Endothelial cell of umbilical vein (primary cell): ENCODE data around the gene RC3H1. TPM values are rescaled to one million over a fixed set of nuclear protein-coding genes. Genes with fewer than 3 reads are reported as not detected.

Source experiments
- BruUV-seq: library from RNA; stranded (reverse); fragments of 400-500 nt; replicated peaks from 2 replicates; lab custom pipeline; 2021; lab: Mats Ljungman, UMichigan
- CTCF ChIA-PET: fragments of 300-600, 350-600 bp; sonication (Branson Sonifier 250); formaldehyde crosslinking; loops from one replicate; lab custom pipeline; 2021; ENCODE audit warnings: antibody characterized with exemption, inconsistent platforms; lab: Charles Lee
- POLR2A ChIA-PET: fragments of 300-600, 350-600 bp; sonication (Branson Sonifier 250); formaldehyde crosslinking; loops from one replicate; lab custom pipeline; 2021; ENCODE audit warnings: antibody characterized with exemption, inconsistent platforms; lab: Charles Lee
- DNase-seq: peaks from one replicate; pipeline ENCODE4 v3.0.0-alpha.2; 2011; ENCODE audit warnings: low read depth, low spot score
- FAIRE-seq: peaks from 2 replicates; lab custom pipeline; 2011; peaks lifted over from hg19 to GRCh38; lab: Jason Lieb, UNC
- H2AFZ ChIP-seq: 2 replicates; pipeline ENCODE4 v1.6.0; 2012; ENCODE audit warnings: low read depth, low read length, control low read depth, inconsistent platforms
- H3K27ac ChIP-seq: 2 replicates; pipeline ENCODE4 v1.5.1; 2011; ENCODE audit warnings: low read depth, mild to moderate bottlenecking, control low read depth, low read length, moderate library complexity; ENCODE audit not compliant: insufficient read depth
- H3K27me3 ChIP-seq, 2 experiments: 2 replicates each; pipeline versions ENCODE4 v1.6.0 to v1.6.1; 2011; ENCODE audit warnings: low read length in 2 of 2, mixed read lengths in 1 of 2; ENCODE audit not compliant: control insufficient read depth in 2 of 2, insufficient read depth in 2 of 2
- H3K36me3 ChIP-seq, 2 experiments: 2 replicates in 1 of 2; 3 replicates in 1 of 2; pipeline ENCODE4 v1.5.1; 2011; ENCODE audit warnings: low read length in 2 of 2, mild to moderate bottlenecking in 1 of 2, moderate library complexity in 1 of 2; ENCODE audit not compliant: control insufficient read depth in 2 of 2, insufficient read depth in 2 of 2; ENCODE audit errors: extremely low read depth in 1 of 2
- H3K4me1 ChIP-seq: 3 replicates; pipeline ENCODE4 v1.5.1; 2011; ENCODE audit warnings: mild to moderate bottlenecking, low read length; ENCODE audit not compliant: control insufficient read depth, insufficient read depth; ENCODE audit errors: extremely low read depth
- H3K4me2 ChIP-seq: 2 replicates; pipeline ENCODE4 v1.6.1; 2011; ENCODE audit warnings: low read length, control low read depth, mixed read lengths; ENCODE audit not compliant: insufficient read depth
- H3K4me3 ChIP-seq, 3 experiments: fragments of 200-600 bp in 1 of 3; sonication (generic), shearing (Covaris generic) in 1 of 3; replicated peaks in 1 of 3; 2 replicates each; pipeline ENCODE4 v1.5.1; 2011 to 2016; ENCODE audit warnings: control low read depth in 3 of 3, low read length in 3 of 3, mild to moderate bottlenecking in 2 of 3, inconsistent platforms in 1 of 3, low read depth in 1 of 3, moderate library complexity in 1 of 3; ENCODE audit not compliant: insufficient read depth in 1 of 3
- H3K79me2 ChIP-seq: 2 replicates; pipeline ENCODE4 v1.6.0; 2012; ENCODE audit warnings: low read length, inconsistent platforms; ENCODE audit not compliant: control insufficient read depth, insufficient read depth
- H3K9ac ChIP-seq: replicated peaks from 2 replicates; pipeline ENCODE3; 2011; ENCODE audit warnings: low read length, control low read depth; ENCODE audit not compliant: insufficient read depth; ENCODE audit errors: extremely low read depth
- H3K9me1 ChIP-seq: replicated peaks from 3 replicates; pipeline ENCODE4 v1.6.0; 2011; ENCODE audit warnings: mild to moderate bottlenecking, low read length; ENCODE audit not compliant: control insufficient read depth, insufficient read depth; ENCODE audit errors: extremely low read depth
- H3K9me3 ChIP-seq: replicated peaks from 2 replicates; pipeline ENCODE4 v1.5.1; 2012; ENCODE audit warnings: low read length, inconsistent platforms; ENCODE audit not compliant: control insufficient read depth, insufficient read depth
- H4K20me1 ChIP-seq: replicated peaks from 2 replicates; pipeline ENCODE3; 2011; ENCODE audit warnings: mild to moderate bottlenecking, low read length; ENCODE audit not compliant: control insufficient read depth, insufficient read depth; ENCODE audit errors: extremely low read depth
- EZH2 ChIP-seq: IDR thresholded peaks from 2 replicates; pipeline ENCODE4 v1.6.1; 2012; ENCODE audit warnings: borderline replicate concordance, low read depth, mild to moderate bottlenecking, moderate library complexity, low read length, inconsistent platforms; ENCODE audit not compliant: severe bottlenecking
- FOS ChIP-seq: IDR thresholded peaks from 2 replicates; pipeline ENCODE4 v1.6.1; 2011; ENCODE audit warnings: mild to moderate bottlenecking, low read length, moderate library complexity, borderline replicate concordance; ENCODE audit not compliant: insufficient read depth
- GATA2 ChIP-seq: IDR thresholded peaks from 2 replicates; pipeline ENCODE4 v1.7.0; 2011; ENCODE audit warnings: low read depth, mild to moderate bottlenecking, moderate library complexity, mixed read lengths, low read length; ENCODE audit not compliant: insufficient read length, insufficient read depth
- JUN ChIP-seq: IDR thresholded peaks from 2 replicates; pipeline ENCODE4 v1.6.1; 2011; ENCODE audit warnings: borderline replicate concordance, low read depth; ENCODE audit not compliant: insufficient read length, insufficient read depth
- MYC ChIP-seq: IDR thresholded peaks from one replicate; pipeline ENCODE4 v1.6.1; 2011; ENCODE audit warnings: mild to moderate bottlenecking, low read depth, low read length
- POLR2A ChIP-seq: IDR thresholded peaks from 2 replicates; pipeline ENCODE4 v1.6.1; 2012; ENCODE audit warnings: low read depth, mild to moderate bottlenecking, control low read depth, low read length
- POLR2AphosphoS5 ChIP-seq: IDR thresholded peaks from 2 replicates; pipeline ENCODE4 v1.6.1; 2012; ENCODE audit warnings: low read depth, mild to moderate bottlenecking, control low read depth, low read length, moderate library complexity; ENCODE audit not compliant: insufficient read depth
- dilution Hi-C: fragments of 300-500 bp; cut with MboI; formaldehyde crosslinking; loops from one replicate; pipeline ENCODE4 v1.15.0; 2019; ENCODE audit warnings: low sequenced_read_pairs; ENCODE audit not compliant: extremely low pct_ligation_motif_present
- intact Hi-C: fragments of 100-400 bp; cut with micrococcal nuclease; formaldehyde crosslinking; loops from one replicate; pipeline ENCODE4 v1.10.0; 2022
- polyA plus RNA-seq, 4 experiments: library from polyadenylated mRNA; depleted of rRNA in 3 of 4; stranded (reverse) in 3 of 4; unstranded in 1 of 4; fragments of >200 nt; gene quantifications; 2 replicates each; pipeline versions ENCODE4 v1.2.1 to v1.2.3, GENCODE V29; 2011 to 2012; ENCODE audit warnings: missing spikeins in 1 of 4
- total RNA-seq: library from RNA; stranded (reverse); gene quantifications from 2 replicates; pipeline ENCODE4 v1.2.3, GENCODE V29; 2021
- TF ChIP-seq, protein P1 (sequence below), 2 donors: IDR thresholded peaks; 1 replicate in 1 of 2; 2 replicates in 1 of 2; pipeline ENCODE4 v1.5.1; 2011; ENCODE audit warnings: low read length in 2 of 2, mild to moderate bottlenecking in 2 of 2, moderate library complexity in 2 of 2, control low read depth in 1 of 2, inconsistent platforms in 1 of 2, low read depth in 1 of 2; ENCODE audit not compliant: insufficient read depth in 1 of 2; ENCODE audit errors: extremely low read depth in 1 of 2
- TF ChIP-seq, protein P2 (sequence below): IDR thresholded peaks from 2 replicates; pipeline ENCODE4 v1.6.1; 2011; ENCODE audit not compliant: insufficient read depth, insufficient read length

Gene RC3H1
- total and polyA plus RNA-seq, 2 donors (not counting 3 experiments of a cell fraction or from before 2014, with no cell fraction given): 7.0 to 41.4 TPM

DNA sequence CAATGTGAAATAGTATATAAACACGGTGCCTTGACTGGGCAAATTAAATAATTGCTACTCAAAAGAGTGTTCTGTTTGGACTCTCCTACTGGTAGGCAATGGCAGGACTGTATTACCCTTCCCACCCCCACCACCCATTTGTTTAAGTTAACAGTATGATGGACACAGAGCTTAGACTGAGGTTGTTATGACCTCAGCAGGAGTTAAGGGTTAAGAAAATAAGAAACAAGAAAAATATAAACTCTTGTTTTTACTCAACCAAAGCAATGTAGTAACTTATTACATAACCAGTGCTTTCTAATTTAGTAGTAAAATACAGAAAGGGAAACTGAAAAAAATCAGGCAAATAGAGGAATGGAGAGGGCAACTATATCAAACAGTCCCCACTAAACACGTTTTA, 85.1 kb downstream of the RC3H1 start:
- H3K4me2 ChIP-seq: no peak overlapping the region
- no peak overlapping the region for H3K4me3 ChIP-seq
- H3K36me3 ChIP-seq: peaks cover 6 to 18% of the 10 kb centered on the region in 2 experiments
- CTCF ChIA-PET: no interaction called here
- H3K27ac ChIP-seq: no peak overlapping the region
- dilution Hi-C loops: no loop called here
- no peak for TF ChIP-seq JUN
- TF ChIP-seq EZH2: no peak
- no peak for TF ChIP-seq POLR2AphosphoS5
- TF ChIP-seq, protein P1, sequence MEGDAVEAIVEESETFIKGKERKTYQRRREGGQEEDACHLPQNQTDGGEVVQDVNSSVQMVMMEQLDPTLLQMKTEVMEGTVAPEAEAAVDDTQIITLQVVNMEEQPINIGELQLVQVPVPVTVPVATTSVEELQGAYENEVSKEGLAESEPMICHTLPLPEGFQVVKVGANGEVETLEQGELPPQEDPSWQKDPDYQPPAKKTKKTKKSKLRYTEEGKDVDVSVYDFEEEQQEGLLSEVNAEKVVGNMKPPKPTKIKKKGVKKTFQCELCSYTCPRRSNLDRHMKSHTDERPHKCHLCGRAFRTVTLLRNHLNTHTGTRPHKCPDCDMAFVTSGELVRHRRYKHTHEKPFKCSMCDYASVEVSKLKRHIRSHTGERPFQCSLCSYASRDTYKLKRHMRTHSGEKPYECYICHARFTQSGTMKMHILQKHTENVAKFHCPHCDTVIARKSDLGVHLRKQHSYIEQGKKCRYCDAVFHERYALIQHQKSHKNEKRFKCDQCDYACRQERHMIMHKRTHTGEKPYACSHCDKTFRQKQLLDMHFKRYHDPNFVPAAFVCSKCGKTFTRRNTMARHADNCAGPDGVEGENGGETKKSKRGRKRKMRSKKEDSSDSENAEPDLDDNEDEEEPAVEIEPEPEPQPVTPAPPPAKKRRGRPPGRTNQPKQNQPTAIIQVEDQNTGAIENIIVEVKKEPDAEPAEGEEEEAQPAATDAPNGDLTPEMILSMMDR (IDR thresholded peaks at IDR 0.05; ENCODE audit: extremely low read depth in 1 of 2, insufficient read depth in 1 of 2, low read depth in 1 of 2, low read length in 2 of 2): no peak
- no peak for TF ChIP-seq GATA2
- no peak for TF ChIP-seq MYC
- no peak for TF ChIP-seq POLR2A
- TF ChIP-seq FOS: no peak
- TF ChIP-seq, protein P2, sequence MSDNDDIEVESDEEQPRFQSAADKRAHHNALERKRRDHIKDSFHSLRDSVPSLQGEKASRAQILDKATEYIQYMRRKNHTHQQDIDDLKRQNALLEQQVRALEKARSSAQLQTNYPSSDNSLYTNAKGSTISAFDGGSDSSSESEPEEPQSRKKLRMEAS: no peak
- H3K79me2 ChIP-seq: no peaks in the 10 kb centered on the region
- H3K9me3 ChIP-seq: no peaks in the 10 kb centered on the region
- FAIRE-seq (no peak), DNase-seq (no peak)
- intact Hi-C loops: no loop called here
- no peak overlapping the region for H3K9ac ChIP-seq
- no peaks in the 10 kb centered on the region for H3K9me1 ChIP-seq
- no peaks in the 10 kb centered on the region for H3K4me1 ChIP-seq
- BruUV-seq: no TSS peak
- no peaks in the 10 kb centered on the region for H4K20me1 ChIP-seq
- H2AFZ ChIP-seq: no peak overlapping the region
- no peaks in the 10 kb centered on the region for H3K27me3 ChIP-seq
- POLR2A ChIA-PET: no interaction called here
